BJ (cell line): ENCODE data around the gene ODF2. TPM values are rescaled to one million over a fixed set of nuclear protein-coding genes. Genes with fewer than 3 reads are reported as not detected.

Experiments
- CTCF ChIA-PET: fragments of 350-600 bp; formaldehyde crosslinking; extraction: SDS; loops from one replicate; lab custom pipeline; 2021; ENCODE audit warnings: antibody characterized with exemption, inconsistent platforms; lab: Yijun Ruan, JAX
- POLR2A ChIA-PET: fragments of 300-600 bp; sonication (Branson Sonifier 250); formaldehyde crosslinking; extraction: SDS; loops from one replicate; lab custom pipeline; 2021; ENCODE audit warnings: antibody characterized with exemption; lab: Charles Lee
- DNase-seq: peaks from one replicate; pipeline ENCODE4 v3.0.0-alpha.2; 2011; ENCODE audit warnings: low read depth
- H3K27me3 ChIP-seq: 2 replicates; pipeline ENCODE4 v1.6.0; 2011; ENCODE audit warnings: low read length; ENCODE audit not compliant: control insufficient read depth, insufficient read depth
- H3K36me3 ChIP-seq: 2 replicates; pipeline ENCODE4 v1.5.1; 2011; ENCODE audit warnings: low read length; ENCODE audit not compliant: control insufficient read depth, insufficient read depth
- H3K4me3 ChIP-seq: 2 replicates; pipeline ENCODE4 v1.5.1; 2011; ENCODE audit warnings: low read depth, mild to moderate bottlenecking, control low read depth, low read length
- polyA plus RNA-seq: library from polyadenylated mRNA; depleted of rRNA; stranded (reverse); fragments of >200 nt; gene quantifications from 2 replicates; pipeline ENCODE4 v1.2.3, GENCODE V29; 2011
- TF ChIP-seq, protein P1 (sequence below): IDR thresholded peaks from 2 replicates; pipeline ENCODE4 v1.5.1; 2011; ENCODE audit warnings: low read depth, mild to moderate bottlenecking, control low read depth, inconsistent platforms, low read length, moderate library complexity; ENCODE audit not compliant: insufficient read depth

The ODF2 gene
- polyA plus RNA-seq, 1 experiment: 21.5 TPM

DNA sequence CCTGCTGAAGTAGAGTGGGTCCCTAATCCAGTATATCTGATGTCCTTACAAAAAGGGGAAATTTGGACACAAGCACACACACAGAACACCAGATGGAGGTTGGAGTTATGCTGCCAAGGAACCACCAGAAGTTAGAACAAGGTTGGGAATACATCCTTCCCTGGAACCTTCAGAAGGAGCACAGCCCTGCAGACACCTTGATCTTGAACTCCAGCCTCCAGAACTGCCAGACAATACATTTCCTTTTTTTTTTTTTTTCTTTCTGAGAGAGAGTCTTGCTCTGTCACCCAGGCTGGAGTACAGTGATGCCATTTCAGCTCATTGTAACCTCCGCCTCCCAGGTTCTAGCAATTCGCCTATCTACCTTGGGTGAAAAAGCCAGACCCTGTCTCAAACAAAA, 7.1 kb upstream of the ODF2 start:
- H3K27me3 ChIP-seq: no peaks in the 10 kb centered on the region
- POLR2A ChIA-PET: no interaction called here

DNA sequence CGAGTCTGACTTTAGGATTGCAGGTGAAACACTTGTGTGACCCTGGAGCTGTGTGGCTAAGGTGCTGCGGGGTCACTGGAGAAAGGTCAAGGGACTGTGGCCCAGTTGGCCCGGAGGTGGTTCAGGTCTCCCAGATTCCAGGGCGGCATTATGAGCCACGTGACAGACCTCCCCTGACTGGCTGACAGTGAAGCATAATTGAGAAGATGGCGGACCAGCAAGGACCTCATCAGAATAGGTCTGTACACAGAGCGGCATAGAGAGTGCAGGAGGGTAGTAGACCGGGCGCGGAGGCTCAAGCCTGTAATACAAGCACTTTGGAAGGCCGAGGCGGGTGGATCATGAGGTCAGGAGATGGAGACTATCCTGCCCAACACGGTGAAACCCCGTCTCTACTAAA, 815 bp upstream of the ODF2 start:
- TF ChIP-seq, protein P1, sequence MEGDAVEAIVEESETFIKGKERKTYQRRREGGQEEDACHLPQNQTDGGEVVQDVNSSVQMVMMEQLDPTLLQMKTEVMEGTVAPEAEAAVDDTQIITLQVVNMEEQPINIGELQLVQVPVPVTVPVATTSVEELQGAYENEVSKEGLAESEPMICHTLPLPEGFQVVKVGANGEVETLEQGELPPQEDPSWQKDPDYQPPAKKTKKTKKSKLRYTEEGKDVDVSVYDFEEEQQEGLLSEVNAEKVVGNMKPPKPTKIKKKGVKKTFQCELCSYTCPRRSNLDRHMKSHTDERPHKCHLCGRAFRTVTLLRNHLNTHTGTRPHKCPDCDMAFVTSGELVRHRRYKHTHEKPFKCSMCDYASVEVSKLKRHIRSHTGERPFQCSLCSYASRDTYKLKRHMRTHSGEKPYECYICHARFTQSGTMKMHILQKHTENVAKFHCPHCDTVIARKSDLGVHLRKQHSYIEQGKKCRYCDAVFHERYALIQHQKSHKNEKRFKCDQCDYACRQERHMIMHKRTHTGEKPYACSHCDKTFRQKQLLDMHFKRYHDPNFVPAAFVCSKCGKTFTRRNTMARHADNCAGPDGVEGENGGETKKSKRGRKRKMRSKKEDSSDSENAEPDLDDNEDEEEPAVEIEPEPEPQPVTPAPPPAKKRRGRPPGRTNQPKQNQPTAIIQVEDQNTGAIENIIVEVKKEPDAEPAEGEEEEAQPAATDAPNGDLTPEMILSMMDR: no peak
- no peak for DNase-seq
- H3K36me3 ChIP-seq: no peaks in the 10 kb centered on the region
- ChIA-PET CTCF (interaction anchor here (0.6 to 1.8 kb wide), 4 partner anchors 15 to 55 kb away, joined by 3 to 9 read pairs (median 4); no protein-coding TSS in a partner anchor), POLR2A (no interaction called here)
- no peaks in the 10 kb centered on the region for H3K27me3 ChIP-seq
- no peak overlapping the region for H3K4me3 ChIP-seq

More for the DNA sequence above, 7.1 kb upstream of the ODF2 start:
- no peak for DNase-seq
- TF ChIP-seq, protein P1: no peak
- Histone ChIP-seq H3K36me3 (no peaks in the 10 kb centered on the region), H3K4me3 (no peak overlapping the region)
- CTCF ChIA-PET: interaction anchor here (1.3 to 3.8 kb wide), 2 partner anchors 11 to 28 kb away, joined by 3 to 25 read pairs; partner anchors contain the start of gene CERCAM

DNA sequence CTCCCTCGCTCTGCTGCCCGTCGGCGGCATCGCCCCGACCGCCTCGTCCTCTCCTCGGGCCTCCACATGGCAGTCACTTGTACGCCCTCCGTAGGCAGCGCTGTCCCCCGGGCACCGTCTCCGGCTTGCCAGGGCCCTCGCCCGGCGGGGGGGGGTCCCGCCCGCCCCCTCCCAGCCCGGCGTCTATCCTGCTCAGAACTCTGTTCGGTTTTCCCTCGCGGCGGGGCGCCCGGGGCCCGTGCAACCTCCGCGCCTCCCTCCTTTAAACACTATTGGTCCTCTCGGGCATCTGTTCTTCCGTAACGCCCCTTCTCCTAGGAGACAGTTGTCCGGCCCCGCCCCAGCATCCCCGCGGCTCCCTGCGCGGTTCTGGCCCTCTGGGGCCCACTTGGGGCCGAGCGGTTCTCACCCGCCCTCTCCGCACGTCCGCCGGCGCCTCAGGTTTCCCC, 831 bp downstream of the ODF2 start:
- ChIA-PET CTCF (no interaction called here), POLR2A (no interaction called here)
- TF ChIP-seq, protein P1: no peak
- Histone ChIP-seq H3K27me3 (no peaks in the 10 kb centered on the region), H3K4me3 (peak overlapping the region; percentile 90), H3K36me3 (peaks cover 6% of the 10 kb centered on the region)
- peak; percentile 16 for DNase-seq

GRCh38 chr9:128457207-128457606, 1.4 kb downstream of the ODF2 start:
- DNase-seq: no peak
- ChIA-PET CTCF (no interaction called here), POLR2A (no interaction called here)
- Histone ChIP-seq H3K36me3 (peaks cover 6% of the 10 kb centered on the region), H3K27me3 (no peaks in the 10 kb centered on the region), H3K4me3 (peak overlapping the region; percentile 90)
- TF ChIP-seq, protein P1: no peak

- TF ChIP-seq, protein P1: no peak
- POLR2A ChIA-PET: no interaction called here
- CTCF ChIA-PET: interaction anchor here (0.6 kb wide), 1 partner anchor 96 kb away, joined by 3 read pairs; no protein-coding TSS in a partner anchor
Observed at GRCh38 chr9:128459011-128459410, 3.2 kb downstream of the ODF2 start.

More at GRCh38 chr9:128459011-128459410, 3.2 kb downstream of the ODF2 start:
- Histone ChIP-seq H3K4me3 (no peak overlapping the region), H3K36me3 (peaks cover 6% of the 10 kb centered on the region), H3K27me3 (no peaks in the 10 kb centered on the region)
- no peak for DNase-seq
